OCI-LY3 (cell line): Measurements from ENCODE around the gene SRR.

Source experiments
- H2AFZ ChIP-seq: fragments of 200-600, 300-600 bp; shearing (Covaris generic); 2 replicates; pipeline ENCODE4 v1.6.0; 2014; ENCODE audit warnings: antibody characterized with exemption, low read depth, low read length
- H3K27ac ChIP-seq: fragments of 200-600, 300-600 bp; sonication (generic); 2 replicates; pipeline ENCODE4 v1.5.1; 2014; ENCODE audit warnings: mild to moderate bottlenecking, low read length, moderate library complexity, mixed read lengths
- H3K27me3 ChIP-seq: fragments of 200-600, 300-600 bp; sonication (generic); 2 replicates; pipeline ENCODE4 v1.6.1; 2014; ENCODE audit warnings: low read depth, low read length, mixed read lengths
- H3K36me3 ChIP-seq: fragments of 200-600, 300-600 bp; sonication (generic); replicated peaks from 2 replicates; pipeline ENCODE3; 2014; ENCODE audit warnings: low read depth, low read length, mixed read lengths
- H3K4me1 ChIP-seq: fragments of 300-600, 200-600 bp; sonication (generic); 2 replicates; pipeline ENCODE4 v1.6.1; 2014; ENCODE audit warnings: low read length, mixed read lengths
- H3K4me2 ChIP-seq: fragments of 200-600, 300-600 bp; sonication (generic); 2 replicates; pipeline ENCODE4 v1.6.1; 2014; ENCODE audit warnings: low read length, mixed read lengths
- H3K4me3 ChIP-seq: fragments of 300-600, 200-600 bp; sonication (generic); 2 replicates; pipeline ENCODE4 v1.5.1; 2014; ENCODE audit warnings: antibody characterized with exemption, mild to moderate bottlenecking, low read length, moderate library complexity
- H3K79me2 ChIP-seq: fragments of 300-600, 200-600 bp; shearing (Covaris generic); 2 replicates; pipeline ENCODE4 v1.6.1; 2014; ENCODE audit warnings: mild to moderate bottlenecking, low read length, mixed read lengths
- H3K9ac ChIP-seq: fragments of 300-600, 200-600 bp; shearing (Covaris generic); 2 replicates; pipeline ENCODE4 v1.6.0; 2014; ENCODE audit warnings: mild to moderate bottlenecking, low read length, moderate library complexity
- H3K9me3 ChIP-seq: fragments of 200-600, 300-600 bp; shearing (Covaris generic); 2 replicates; pipeline ENCODE4 v1.6.1; 2014; ENCODE audit warnings: low read length, mixed read lengths; ENCODE audit not compliant: insufficient read depth
- H4K20me1 ChIP-seq: fragments of 200-600, 300-600 bp; sonication (generic); 2 replicates; pipeline ENCODE4 v1.6.1; 2016; ENCODE audit warnings: low read length, mixed read lengths; ENCODE audit not compliant: insufficient read depth
- EZH2phosphoT487 ChIP-seq: fragments of 200-600 bp; shearing (Covaris generic); IDR thresholded peaks from 2 replicates; pipeline ENCODE4 v1.6.1; 2018; ENCODE audit warnings: antibody characterized with exemption, mixed run types, low read depth
- TF ChIP-seq, protein P1 (sequence below): fragments of 200-600, 300-600 bp; sonication (generic); IDR thresholded peaks from 2 replicates; pipeline ENCODE4 v1.5.1; 2014; ENCODE audit warnings: antibody characterized with exemption, low read length, low read depth

The SRR gene

DNA sequence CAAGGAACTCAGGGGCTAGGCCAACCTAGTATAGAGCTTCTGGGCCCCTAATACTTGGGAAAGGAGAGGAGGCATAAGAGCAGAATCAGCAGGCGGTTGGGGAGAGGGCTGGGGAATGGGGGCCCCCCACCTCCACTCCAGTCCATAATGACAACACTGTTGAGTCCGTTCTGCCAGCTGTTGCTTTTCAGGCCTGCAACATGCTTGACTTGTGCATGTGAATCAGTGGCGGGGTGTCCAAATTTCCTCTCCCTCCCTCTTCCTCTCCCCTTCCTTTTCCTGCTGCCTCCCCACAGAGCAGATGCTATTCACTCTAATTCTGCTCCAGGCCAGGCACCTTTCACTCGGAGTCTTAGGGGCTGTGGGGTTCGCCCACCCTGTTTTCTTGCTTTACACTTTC lies 65.3 kb downstream of the SRR start:
- H4K20me1 ChIP-seq, result no peaks in the 10 kb centered on the region
- no peaks in the 10 kb centered on the region for H3K27me3 ChIP-seq
- no peak overlapping the region for H3K9ac ChIP-seq
- TF ChIP-seq, protein P1, sequence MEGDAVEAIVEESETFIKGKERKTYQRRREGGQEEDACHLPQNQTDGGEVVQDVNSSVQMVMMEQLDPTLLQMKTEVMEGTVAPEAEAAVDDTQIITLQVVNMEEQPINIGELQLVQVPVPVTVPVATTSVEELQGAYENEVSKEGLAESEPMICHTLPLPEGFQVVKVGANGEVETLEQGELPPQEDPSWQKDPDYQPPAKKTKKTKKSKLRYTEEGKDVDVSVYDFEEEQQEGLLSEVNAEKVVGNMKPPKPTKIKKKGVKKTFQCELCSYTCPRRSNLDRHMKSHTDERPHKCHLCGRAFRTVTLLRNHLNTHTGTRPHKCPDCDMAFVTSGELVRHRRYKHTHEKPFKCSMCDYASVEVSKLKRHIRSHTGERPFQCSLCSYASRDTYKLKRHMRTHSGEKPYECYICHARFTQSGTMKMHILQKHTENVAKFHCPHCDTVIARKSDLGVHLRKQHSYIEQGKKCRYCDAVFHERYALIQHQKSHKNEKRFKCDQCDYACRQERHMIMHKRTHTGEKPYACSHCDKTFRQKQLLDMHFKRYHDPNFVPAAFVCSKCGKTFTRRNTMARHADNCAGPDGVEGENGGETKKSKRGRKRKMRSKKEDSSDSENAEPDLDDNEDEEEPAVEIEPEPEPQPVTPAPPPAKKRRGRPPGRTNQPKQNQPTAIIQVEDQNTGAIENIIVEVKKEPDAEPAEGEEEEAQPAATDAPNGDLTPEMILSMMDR, result no peak
- no peaks in the 10 kb centered on the region for H3K4me1 ChIP-seq
- H3K27ac ChIP-seq, result no peak overlapping the region
- no peak overlapping the region for H3K4me2 ChIP-seq
- H3K9me3 ChIP-seq, result no peaks in the 10 kb centered on the region
- no peak overlapping the region for H2AFZ ChIP-seq
- H3K36me3 ChIP-seq, result no peaks in the 10 kb centered on the region
- no peak overlapping the region for H3K4me3 ChIP-seq
- H3K79me2 ChIP-seq, result no peaks in the 10 kb centered on the region

DNA sequence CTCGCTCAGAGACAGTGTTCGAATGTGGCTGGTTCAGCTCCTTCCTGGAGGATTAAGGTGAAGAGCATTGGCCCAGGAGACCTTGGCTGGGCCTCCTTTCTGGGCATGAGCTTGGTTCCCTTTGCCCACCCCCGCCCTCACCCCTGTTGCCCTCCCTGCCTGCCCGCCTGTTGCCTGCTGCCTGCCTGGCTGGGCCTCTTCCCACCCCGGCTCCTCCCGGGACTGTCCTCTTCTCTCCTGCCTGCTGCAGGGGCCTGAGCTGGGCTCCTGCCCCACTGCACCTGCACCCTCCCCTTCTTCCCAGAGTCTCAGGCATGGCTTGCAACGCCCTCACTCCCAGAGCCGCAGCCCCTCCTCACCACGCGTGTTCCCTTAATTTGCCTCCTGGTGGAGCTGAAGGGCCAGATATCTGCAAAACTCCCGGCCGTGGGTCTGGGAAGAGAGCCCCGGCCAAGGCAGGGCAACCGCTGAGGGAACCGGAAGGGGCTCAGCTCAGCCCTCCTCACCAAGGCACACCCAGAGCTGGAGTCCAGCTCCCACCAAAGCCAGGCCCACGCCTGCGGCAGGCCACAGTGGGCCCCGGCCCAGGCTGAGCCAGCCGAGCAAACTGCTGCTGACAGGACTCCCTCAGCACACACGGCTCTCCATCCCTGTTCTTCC lies 65.9 kb downstream of the SRR start:
- Histone ChIP-seq H3K4me2 (no peak overlapping the region), H3K4me3 (no peak overlapping the region), H3K9ac (no peak overlapping the region), H2AFZ (no peak overlapping the region), H3K36me3 (no peaks in the 10 kb centered on the region), H3K9me3 (no peaks in the 10 kb centered on the region), H3K27ac (no peak overlapping the region), H3K27me3 (no peaks in the 10 kb centered on the region), H3K79me2 (no peaks in the 10 kb centered on the region), H4K20me1 (no peaks in the 10 kb centered on the region), H3K4me1 (no peaks in the 10 kb centered on the region)
- TF ChIP-seq EZH2phosphoT487, result no peak

DNA sequence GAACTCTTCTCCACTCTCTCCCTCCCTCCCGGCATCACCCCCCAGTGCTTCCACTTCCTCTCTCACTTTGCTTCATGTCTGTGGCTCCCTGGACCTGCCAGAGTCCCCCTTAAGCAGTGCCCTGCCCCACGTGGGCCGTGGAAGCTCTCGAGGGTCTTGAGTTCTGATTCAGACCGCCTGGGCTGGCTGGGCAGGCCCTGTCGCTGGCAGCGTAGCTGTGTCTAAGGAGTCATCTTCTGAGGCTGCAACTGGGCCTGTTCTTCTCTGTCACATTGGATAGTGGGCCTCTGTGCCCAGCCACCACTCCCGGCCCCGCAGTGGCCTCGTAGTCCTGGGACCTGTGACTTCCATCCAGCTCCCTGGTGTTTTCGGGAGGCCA lies 66.5 kb downstream of the SRR start:
- H4K20me1 ChIP-seq, result no peaks in the 10 kb centered on the region
- H3K36me3 ChIP-seq, result no peaks in the 10 kb centered on the region
- H2AFZ ChIP-seq, result no peak overlapping the region
- H3K4me2 ChIP-seq, result no peak overlapping the region
- H3K27ac ChIP-seq, result no peak overlapping the region
- TF ChIP-seq, protein P1, result no peak
- TF ChIP-seq EZH2phosphoT487, result no peak
- no peaks in the 10 kb centered on the region for H3K79me2 ChIP-seq
- no peaks in the 10 kb centered on the region for H3K27me3 ChIP-seq
- no peak overlapping the region for H3K9ac ChIP-seq
- H3K9me3 ChIP-seq, result no peaks in the 10 kb centered on the region
- H3K4me1 ChIP-seq, result no peaks in the 10 kb centered on the region
- no peak overlapping the region for H3K4me3 ChIP-seq

DNA sequence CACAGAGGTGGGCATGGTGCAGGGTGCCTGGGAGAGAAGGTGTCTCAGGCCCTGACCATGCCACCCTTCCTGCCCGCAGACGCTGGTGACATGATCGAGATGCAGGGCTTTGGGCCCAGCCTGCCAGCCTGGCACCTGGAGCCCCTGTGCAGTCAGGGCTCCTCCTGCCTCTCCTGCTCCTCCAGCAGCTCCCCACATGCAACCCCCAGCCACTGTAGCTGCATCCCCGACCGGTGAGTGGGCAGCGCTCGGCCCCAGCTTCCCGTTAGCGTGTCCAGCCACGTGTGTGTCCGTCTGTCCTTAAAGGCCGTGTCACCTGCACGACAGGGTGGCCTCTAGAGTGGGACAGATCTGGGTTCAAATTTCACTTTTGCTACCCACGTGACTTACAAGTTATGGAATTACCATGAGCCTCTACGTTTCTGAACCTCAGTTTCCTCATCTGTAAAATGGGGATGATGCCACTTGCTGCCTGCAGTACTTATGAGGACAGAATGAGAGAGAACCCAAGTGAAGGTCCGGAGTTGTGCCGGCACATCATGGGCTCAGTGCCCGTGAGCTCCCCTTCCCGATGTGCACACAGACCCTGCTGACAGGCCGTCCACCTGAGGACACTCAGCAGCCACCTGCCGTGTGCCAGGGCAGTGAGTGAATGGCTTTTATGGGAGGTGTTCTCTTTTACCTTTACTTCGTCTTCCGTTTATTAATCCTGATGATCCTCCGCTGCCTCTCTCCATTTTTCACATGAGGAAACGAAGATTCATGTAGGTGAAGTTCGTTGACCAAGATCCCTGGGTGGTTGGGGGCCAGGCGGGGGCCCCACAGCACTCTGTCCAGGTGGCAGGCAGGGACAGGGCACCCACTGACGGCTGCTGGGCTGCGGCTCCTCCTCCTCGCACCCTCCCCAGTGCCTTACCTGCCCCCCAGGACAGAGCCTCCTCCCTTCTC lies 67.7 kb downstream of the SRR start:
- no peak overlapping the region for H3K4me2 ChIP-seq
- H3K9me3 ChIP-seq, result no peaks in the 10 kb centered on the region
- no peaks in the 10 kb centered on the region for H3K4me1 ChIP-seq
- no peak overlapping the region for H3K4me3 ChIP-seq
- no peak overlapping the region for H2AFZ ChIP-seq
- TF ChIP-seq EZH2phosphoT487, result no peak
- TF ChIP-seq, protein P1, result no peak
- H3K36me3 ChIP-seq, result no peaks in the 10 kb centered on the region
- H3K27me3 ChIP-seq, result no peaks in the 10 kb centered on the region
- no peak overlapping the region for H3K9ac ChIP-seq
- H4K20me1 ChIP-seq, result no peaks in the 10 kb centered on the region
- H3K79me2 ChIP-seq, result no peaks in the 10 kb centered on the region
- H3K27ac ChIP-seq, result no peak overlapping the region
